HEK293 (cell line): ENCODE measurements around the gene ZDHHC13.

Experiments used
- CTCF ChIA-PET: fragments of 350-600 bp; formaldehyde crosslinking; extraction: SDS; loops from one replicate; lab custom pipeline; 2021; ENCODE audit warnings: antibody characterized with exemption; lab: Yijun Ruan, JAX
- POLR2A ChIA-PET: fragments of 300-600 bp; formaldehyde crosslinking; extraction: SDS; loops from one replicate; lab custom pipeline; 2020; ENCODE audit warnings: antibody characterized with exemption, inconsistent platforms; lab: Yijun Ruan, JAX
- H3K27ac ChIP-seq: fragments of 200-500 bp; sonication (Bioruptor generic); 2 replicates; pipeline ENCODE4 v1.5.1; 2014; ENCODE audit warnings: low read depth, low read length, control low read depth, inconsistent platforms; ENCODE audit errors: extremely low read depth
- H3K36me3 ChIP-seq, 2 experiments: fragments of 200-500 bp in 1 of 2; sonication (Bioruptor generic) in 1 of 2; 1 replicate in 1 of 2; 2 replicates in 1 of 2; pipeline ENCODE4 v1.5.1; 2014 to 2017; ENCODE audit warnings: inconsistent platforms in 2 of 2, low read length in 2 of 2; ENCODE audit not compliant: control insufficient read depth in 2 of 2, insufficient read depth in 1 of 2
- H3K4me1 ChIP-seq: fragments of 200-500 bp; sonication (Bioruptor generic); 2 replicates; pipeline ENCODE4 v1.5.1; 2014; ENCODE audit warnings: mild to moderate bottlenecking, low read length, inconsistent platforms; ENCODE audit not compliant: control insufficient read depth, insufficient read depth
- H3K4me3 ChIP-seq: 2 replicates; pipeline ENCODE4 v1.5.1; 2011; ENCODE audit warnings: low read depth, mild to moderate bottlenecking, control low read depth, low read length, moderate library complexity
- H3K9me3 ChIP-seq: fragments of 200-500 bp; sonication (Bioruptor generic); 2 replicates; pipeline ENCODE4 v1.5.1; 2014; ENCODE audit warnings: low read depth, low read length, inconsistent platforms; ENCODE audit not compliant: control insufficient read depth, insufficient read depth
- KLF9 ChIP-seq: fragments of 450-650 bp; formaldehyde crosslinking; IDR thresholded peaks from 2 replicates; pipeline ENCODE4 v1.5.1; 2016; ENCODE audit warnings: missing biosample characterization, missing genetic modification characterization, low read depth
- PRDM6 ChIP-seq: fragments of 450-650 bp; formaldehyde crosslinking; IDR thresholded peaks from 2 replicates; pipeline ENCODE4 v1.5.1; 2017; ENCODE audit warnings: missing biosample characterization, missing genetic modification characterization
- SCRT2 ChIP-seq: fragments of 450-650 bp; formaldehyde crosslinking; IDR thresholded peaks from 2 replicates; pipeline ENCODE4 v1.5.1; 2016; ENCODE audit warnings: missing biosample characterization, missing genetic modification characterization
- SP2 ChIP-seq: fragments of 450-650 bp; formaldehyde crosslinking; IDR thresholded peaks from 2 replicates; pipeline ENCODE4 v1.5.1; 2016; ENCODE audit warnings: missing biosample characterization, missing genetic modification characterization
- ZNF138 ChIP-seq: fragments of 450-650 bp; formaldehyde crosslinking; IDR thresholded peaks from 2 replicates; pipeline ENCODE4 v1.5.1; 2016; ENCODE audit warnings: missing biosample characterization, missing genetic modification characterization, borderline replicate concordance
- ZNF202 ChIP-seq: fragments of 450-650 bp; formaldehyde crosslinking; IDR thresholded peaks from 2 replicates; pipeline ENCODE4 v1.5.1; 2016; ENCODE audit warnings: missing biosample characterization, missing genetic modification characterization, borderline replicate concordance
- ZNF292 ChIP-seq: fragments of 450-650 bp; formaldehyde crosslinking; IDR thresholded peaks from 2 replicates; pipeline ENCODE4 v1.5.1; 2016; ENCODE audit warnings: low read depth, missing biosample characterization, missing genetic modification characterization, borderline replicate concordance
- ZNF366 ChIP-seq: fragments of 450-650 bp; formaldehyde crosslinking; conservative IDR thresholded peaks from 2 replicates; pipeline ENCODE4 v1.5.1; 2016; ENCODE audit warnings: missing biosample characterization, missing genetic modification characterization
- ZNF449 ChIP-seq: fragments of 450-650 bp; formaldehyde crosslinking; IDR thresholded peaks from 2 replicates; pipeline ENCODE4 v1.5.1; 2017; ENCODE audit warnings: missing biosample characterization, mild to moderate bottlenecking, missing genetic modification characterization, moderate library complexity
- ZNF514 ChIP-seq: fragments of 450-650 bp; formaldehyde crosslinking; IDR thresholded peaks from 2 replicates; pipeline ENCODE4 v1.5.1; 2016; ENCODE audit warnings: missing biosample characterization, missing genetic modification characterization
- ZNF610 ChIP-seq: fragments of 450-650 bp; formaldehyde crosslinking; IDR thresholded peaks from 2 replicates; pipeline ENCODE4 v1.5.1; 2016; ENCODE audit warnings: missing biosample characterization, missing genetic modification characterization, borderline replicate concordance
- ZNF658 ChIP-seq: fragments of 450-650 bp; formaldehyde crosslinking; IDR thresholded peaks from 2 replicates; pipeline ENCODE4; 2016; ENCODE audit warnings: missing biosample characterization, missing genetic modification characterization
- ZNF747 ChIP-seq: fragments of 450-650 bp; formaldehyde crosslinking; IDR thresholded peaks from 2 replicates; pipeline ENCODE4 v1.5.1; 2016; ENCODE audit warnings: missing biosample characterization, missing genetic modification characterization
- ZNF76 ChIP-seq: fragments of 450-650 bp; formaldehyde crosslinking; IDR thresholded peaks from 2 replicates; pipeline ENCODE4; 2016; ENCODE audit warnings: low read depth, missing biosample characterization, missing genetic modification characterization, borderline replicate concordance
- ZSCAN23 ChIP-seq: fragments of 450-650 bp; formaldehyde crosslinking; IDR thresholded peaks from 2 replicates; pipeline ENCODE4 v1.5.1; 2016; ENCODE audit warnings: missing biosample characterization, missing genetic modification characterization

Gene ZDHHC13

DNA sequence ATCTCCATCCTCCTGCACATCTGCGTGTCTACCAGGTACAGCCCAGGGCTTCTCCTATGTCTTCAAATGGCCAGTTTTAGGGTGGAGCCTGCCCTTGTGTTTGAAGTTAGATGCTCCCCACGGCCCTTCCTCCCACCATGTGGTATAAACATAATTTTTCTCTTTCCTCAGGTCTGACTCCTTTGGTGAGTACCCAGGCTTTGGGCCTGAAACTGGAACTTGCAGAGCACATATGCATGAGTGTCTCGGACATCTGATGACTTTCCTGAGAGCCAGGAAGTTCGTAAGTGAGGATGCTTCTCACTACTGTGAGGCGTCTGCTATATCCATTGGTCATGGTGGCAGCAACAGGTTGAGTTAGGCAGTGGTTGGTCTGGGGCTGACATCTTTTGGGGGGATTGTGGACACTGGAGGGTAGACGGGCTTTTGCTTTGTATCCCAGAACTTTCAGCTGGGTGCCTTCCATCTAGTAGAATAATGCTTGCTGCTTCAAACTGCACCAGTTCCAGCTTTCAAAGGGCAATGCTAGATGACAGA is 68.6 kb downstream of the ZDHHC13 start:
- no peaks in the 10 kb centered on the region for H3K9me3 ChIP-seq
- H3K27ac ChIP-seq: no peak overlapping the region
- CTCF ChIA-PET: no interaction called here
- POLR2A ChIA-PET: no interaction called here
- H3K4me1 ChIP-seq: no peaks in the 10 kb centered on the region
- no peaks in the 10 kb centered on the region for H3K36me3 ChIP-seq
- no peak overlapping the region for H3K4me3 ChIP-seq
- TF ChIP-seq ZNF366 (tag by site-specific recombination) (no peak), SCRT2 (peak; percentile 61)

DNA sequence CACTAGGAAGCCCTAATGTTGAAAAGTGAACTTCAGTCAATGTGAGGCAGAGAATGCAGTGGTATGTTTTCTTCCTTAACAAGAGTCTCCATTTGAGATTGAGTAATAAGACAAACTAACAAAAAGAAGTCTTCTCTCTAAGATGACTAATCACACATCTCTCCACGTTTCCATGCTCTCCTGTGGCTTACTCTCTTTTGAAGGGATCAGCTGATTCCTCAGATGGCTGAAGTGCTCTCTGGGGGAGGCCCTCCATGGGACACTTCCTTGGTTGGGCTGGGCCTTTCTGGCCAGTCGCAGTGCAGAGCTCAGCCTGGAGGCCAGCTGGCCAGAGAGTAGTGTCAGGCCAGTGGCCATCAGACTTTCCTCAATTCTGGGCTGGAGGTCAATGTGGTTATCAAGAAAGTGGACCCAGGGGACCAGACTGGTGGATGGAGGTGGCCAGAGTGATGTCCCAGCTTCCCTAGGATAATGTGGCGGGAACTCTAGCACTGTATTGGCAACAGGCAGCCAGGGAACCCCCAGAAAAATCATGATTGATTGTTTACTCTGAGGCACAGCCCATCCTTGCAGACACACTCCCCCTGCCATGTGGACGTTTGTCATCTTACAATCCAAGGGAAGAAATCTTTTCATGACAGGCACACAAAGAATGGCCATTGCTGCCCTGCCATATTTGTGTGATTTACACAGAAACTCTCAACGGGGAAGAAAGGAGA is 70.3 kb downstream of the ZDHHC13 start:
- no peaks in the 10 kb centered on the region for H3K4me1 ChIP-seq
- H3K9me3 ChIP-seq: no peaks in the 10 kb centered on the region
- H3K36me3 ChIP-seq: no peaks in the 10 kb centered on the region
- H3K27ac ChIP-seq: no peak overlapping the region
- POLR2A ChIA-PET: interaction anchor here (1.2 kb wide), 1 partner anchor 11 kb away, joined by 3 read pairs; no protein-coding TSS in a partner anchor
- H3K4me3 ChIP-seq: no peak overlapping the region
- no peak for TF ChIP-seq ZNF449 (tag by site-specific recombination)
- no peak for TF ChIP-seq ZNF202 (tag by site-specific recombination)
- no peak for TF ChIP-seq ZNF76 (tag by site-specific recombination)
- TF ChIP-seq ZNF658 (tag by site-specific recombination): no peak
- TF ChIP-seq ZNF292 (tag by site-specific recombination): no peak
- TF ChIP-seq ZNF138: no peak
- TF ChIP-seq ZNF747 (tag by site-specific recombination): no peak
- TF ChIP-seq ZSCAN23: no peak
- TF ChIP-seq KLF9 (tag by site-specific recombination): no peak
- TF ChIP-seq SP2 (tag by site-specific recombination): no peak
- TF ChIP-seq ZNF514 (tag by site-specific recombination): no peak
- CTCF ChIA-PET: no interaction called here

- Histone ChIP-seq H3K27ac (no peak overlapping the region), H3K9me3 (no peaks in the 10 kb centered on the region), H3K4me3 (no peak overlapping the region), H3K36me3 (no peaks in the 10 kb centered on the region), H3K4me1 (no peaks in the 10 kb centered on the region)
- ChIA-PET CTCF (no interaction called here), POLR2A (no interaction called here)
- TF ChIP-seq ZNF610 (tag by site-specific recombination) (no peak), PRDM6 (tag by site-specific recombination) (no peak)
Measured at GRCh38 chr11:19187833-19188258, 70.9 kb downstream of the ZDHHC13 start.
